ENCODE measurements around the gene OR52I1.

Gene OR52I1

GRCh38 chr11:4560467-4560866 lies 33.4 kb upstream of the OR52I1 start:
- TF ChIP-seq ZFX (IDR thresholded peaks at IDR 0.05; ENCODE audit: borderline replicate concordance), result no peak
- TF ChIP-seq CTCF (IDR thresholded peaks at IDR 0.05), result no peak
- no peak overlapping the region for H3K27ac ChIP-seq

GRCh38 chr11:4565371-4565770 lies 28.5 kb upstream of the OR52I1 start:
- TF ChIP-seq CTCF (IDR thresholded peaks at IDR 0.05), result no peak
- no peak overlapping the region for H3K27ac ChIP-seq

- H3K27ac ChIP-seq, result no peak overlapping the region
- TF ChIP-seq CTCF (IDR thresholded peaks at IDR 0.05), result no peak
- TF ChIP-seq ZFX (IDR thresholded peaks at IDR 0.05; ENCODE audit: borderline replicate concordance), result no peak
Measured at GRCh38 chr11:4569075-4569474, 24.8 kb upstream of the OR52I1 start.

GRCh38 chr11:4576880-4577279 lies 17.0 kb upstream of the OR52I1 start:
- TF ChIP-seq CTCF (IDR thresholded peaks at IDR 0.05) (no peak), ZFX (IDR thresholded peaks at IDR 0.05; ENCODE audit: borderline replicate concordance) (no peak)
- no peak overlapping the region for H3K27ac ChIP-seq

GRCh38 chr11:4577761-4578160 lies 16.1 kb upstream of the OR52I1 start:
- H3K27ac ChIP-seq, result no peak overlapping the region
- TF ChIP-seq ZFX (IDR thresholded peaks at IDR 0.05; ENCODE audit: borderline replicate concordance) (no peak), CTCF (IDR thresholded peaks at IDR 0.05) (no peak)

- H3K27ac ChIP-seq, result no peak overlapping the region
Measured at GRCh38 chr11:4578624-4579023, 15.2 kb upstream of the OR52I1 start.

GRCh38 chr11:4580124-4580523 lies 13.7 kb upstream of the OR52I1 start:
- H3K27ac ChIP-seq, result no peak overlapping the region
- no peak for TF ChIP-seq CTCF (IDR thresholded peaks at IDR 0.05)
- no peak for TF ChIP-seq ZFX (IDR thresholded peaks at IDR 0.05; ENCODE audit: borderline replicate concordance)

More at GRCh38 chr11:4578624-4579023, 15.2 kb upstream of the OR52I1 start:
- TF ChIP-seq CTCF (IDR thresholded peaks at IDR 0.05), result no peak
- TF ChIP-seq ZFX (IDR thresholded peaks at IDR 0.05; ENCODE audit: borderline replicate concordance), result no peak
